Measurements from ENCODE around the gene ISLR2.

The ISLR2 gene

DNA sequence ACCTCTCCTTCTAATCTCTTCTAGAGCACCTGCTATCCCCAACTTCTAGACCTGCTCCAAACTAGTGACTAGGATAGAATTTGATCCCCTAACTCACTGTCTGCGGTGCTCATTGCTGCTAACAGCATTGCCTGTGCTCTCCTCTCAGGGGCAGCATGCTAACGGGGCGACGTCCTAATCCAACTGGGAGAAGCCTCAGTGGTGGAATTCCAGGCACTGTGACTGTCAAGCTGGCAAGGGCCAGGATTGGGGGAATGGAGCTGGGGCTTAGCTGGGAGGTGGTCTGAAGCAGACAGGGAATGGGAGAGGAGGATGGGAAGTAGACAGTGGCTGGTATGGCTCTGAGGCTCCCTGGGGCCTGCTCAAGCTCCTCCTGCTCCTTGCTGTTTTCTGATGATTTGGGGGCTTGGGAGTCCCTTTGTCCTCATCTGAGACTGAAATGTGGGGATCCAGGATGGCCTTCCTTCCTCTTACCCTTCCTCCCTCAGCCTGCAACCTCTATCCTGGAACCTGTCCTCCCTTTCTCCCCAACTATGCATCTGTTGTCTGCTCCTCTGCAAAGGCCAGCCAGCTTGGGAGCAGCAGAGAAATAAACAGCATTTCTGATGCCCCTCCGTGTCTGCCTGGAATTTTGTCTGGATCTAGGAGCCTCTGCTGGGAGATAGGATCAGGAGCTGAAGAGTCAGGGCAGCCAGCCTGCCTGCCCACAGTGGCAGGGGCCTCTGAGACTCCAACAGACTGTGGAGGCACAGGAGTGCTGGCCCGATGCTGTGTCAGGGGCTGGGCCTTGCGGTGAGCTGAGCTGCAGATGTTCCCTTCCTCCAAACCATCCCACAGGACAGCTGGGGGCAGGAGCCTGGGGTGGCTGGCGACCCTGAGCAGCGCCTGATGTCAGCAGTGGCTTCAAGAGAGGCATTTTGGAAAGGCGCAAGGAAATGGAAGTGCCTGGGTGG, 46.2 kb downstream of the ISLR2 start:
- DNase-seq (ENCODE audit: low read depth, low spot score), result peak; percentile 20

DNA sequence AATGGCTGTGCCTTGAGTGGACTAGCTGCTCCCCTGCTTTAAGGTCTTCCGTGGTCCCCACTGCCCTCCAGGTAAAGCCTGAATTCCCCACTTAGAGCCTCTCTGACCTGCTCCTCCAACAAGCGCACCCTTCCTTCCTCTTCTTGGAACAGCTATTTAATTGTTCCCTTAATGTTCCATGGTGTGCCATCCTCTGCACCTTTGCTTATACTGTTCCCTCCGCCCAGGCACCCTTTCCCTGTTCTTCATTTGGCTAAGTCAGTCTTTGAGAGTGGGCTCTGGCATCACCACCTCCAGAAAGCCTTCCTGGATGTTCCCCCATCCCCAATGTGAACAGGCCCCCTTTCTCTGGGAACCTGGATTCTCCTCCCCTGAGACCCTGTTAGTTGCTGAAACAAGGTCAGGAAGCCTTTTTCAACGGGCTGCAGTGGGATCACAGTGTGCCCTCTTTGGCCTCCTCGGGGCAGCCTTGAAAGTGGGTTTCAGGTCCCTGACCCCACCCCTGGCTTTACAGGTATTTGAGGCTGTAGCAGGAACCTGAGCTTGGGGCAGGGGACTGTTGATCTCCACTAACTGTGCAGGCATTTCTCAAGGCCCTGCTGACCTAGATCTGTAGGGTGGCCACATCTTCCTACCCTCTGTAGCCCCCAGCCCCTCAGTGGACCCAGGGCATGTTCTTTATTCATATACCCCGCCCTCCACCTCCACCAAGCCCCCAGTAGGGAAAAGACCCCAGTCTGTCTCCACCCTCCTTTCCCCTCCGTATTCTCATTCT, 48.1 kb downstream of the ISLR2 start:
- no peak for DNase-seq (ENCODE audit: low read depth, low spot score)

DNA sequence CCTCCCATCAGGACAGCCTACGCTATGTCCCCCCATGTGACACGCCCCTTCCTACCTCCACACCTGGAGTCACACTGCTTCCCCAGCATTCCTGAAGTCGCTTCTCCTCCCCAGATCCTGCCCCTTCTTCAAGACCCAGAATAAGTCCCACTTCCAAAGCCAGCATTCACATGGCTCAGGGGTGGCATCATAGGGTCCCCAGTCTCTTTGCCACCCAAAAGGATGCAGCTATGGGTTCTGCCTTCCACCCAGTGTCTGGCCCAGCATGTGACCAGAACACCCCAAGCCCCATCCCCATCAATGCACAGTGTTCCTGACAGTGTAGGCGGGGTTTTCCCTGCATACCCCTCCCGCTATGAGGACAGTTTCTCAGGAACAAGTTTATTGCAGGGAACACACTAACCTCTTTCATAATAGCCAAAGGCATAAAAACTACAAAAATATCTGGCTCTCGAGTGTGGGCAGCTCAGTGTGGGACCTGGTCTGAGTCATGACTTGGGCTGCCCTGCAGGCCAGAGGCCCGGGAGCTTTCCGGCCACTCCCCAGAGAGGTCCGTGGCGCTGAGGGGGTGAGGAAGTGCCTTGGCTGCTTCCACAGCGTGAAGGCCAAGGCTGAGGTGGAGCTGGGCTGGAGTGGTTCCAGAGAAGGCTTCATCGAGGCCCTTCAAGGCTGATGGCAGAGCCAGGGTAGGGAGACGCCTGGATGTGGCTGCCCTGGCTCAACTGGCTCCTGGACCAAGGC, 48.9 kb downstream of the ISLR2 start:
- no peak for DNase-seq (ENCODE audit: low read depth, low spot score)

DNA sequence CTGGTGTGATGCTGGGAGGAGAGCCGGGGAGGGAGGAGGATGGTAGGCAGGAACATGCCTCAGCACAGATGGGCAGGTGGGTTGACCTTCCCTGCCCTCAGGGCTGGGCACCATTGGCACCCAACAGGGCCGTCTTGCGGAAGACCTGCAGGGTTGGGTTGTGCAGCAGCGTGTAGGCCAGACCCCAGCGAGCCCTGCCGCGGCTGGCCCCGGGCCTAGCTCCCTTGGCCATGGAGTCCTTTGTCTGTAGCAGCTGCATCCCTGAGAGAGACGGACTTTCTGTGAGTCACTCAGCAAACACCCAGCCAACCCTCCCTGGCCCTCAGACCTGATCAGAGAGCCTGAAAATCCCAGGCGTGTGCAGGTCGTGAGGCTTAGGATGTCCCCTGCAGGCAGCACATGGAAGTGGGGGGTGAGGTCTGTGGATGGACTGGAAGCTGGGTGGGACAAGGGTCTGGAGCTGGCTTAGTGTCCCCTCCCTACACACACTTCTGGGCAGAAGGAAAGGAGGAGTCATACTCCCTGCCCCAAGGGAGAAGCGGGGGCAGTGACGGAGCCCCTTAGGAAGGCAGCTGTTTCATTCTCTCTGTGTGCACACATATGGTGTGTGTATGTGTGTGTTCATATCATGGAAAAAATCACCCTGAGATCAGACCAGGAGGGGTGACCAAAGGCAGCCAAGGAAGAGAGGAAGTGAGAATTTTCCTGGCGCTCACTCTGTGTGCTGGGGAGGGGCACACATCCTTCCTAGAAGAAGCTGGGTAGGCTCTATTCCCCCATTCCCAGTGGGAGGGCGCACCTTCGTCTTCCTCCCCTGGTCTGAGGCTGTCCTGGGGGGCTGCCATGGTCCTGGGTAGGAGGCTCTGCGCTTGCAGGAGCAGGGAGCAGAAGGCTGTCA, 49.8 kb downstream of the ISLR2 start:
- DNase-seq (ENCODE audit: low read depth, low spot score), result no peak

DNA sequence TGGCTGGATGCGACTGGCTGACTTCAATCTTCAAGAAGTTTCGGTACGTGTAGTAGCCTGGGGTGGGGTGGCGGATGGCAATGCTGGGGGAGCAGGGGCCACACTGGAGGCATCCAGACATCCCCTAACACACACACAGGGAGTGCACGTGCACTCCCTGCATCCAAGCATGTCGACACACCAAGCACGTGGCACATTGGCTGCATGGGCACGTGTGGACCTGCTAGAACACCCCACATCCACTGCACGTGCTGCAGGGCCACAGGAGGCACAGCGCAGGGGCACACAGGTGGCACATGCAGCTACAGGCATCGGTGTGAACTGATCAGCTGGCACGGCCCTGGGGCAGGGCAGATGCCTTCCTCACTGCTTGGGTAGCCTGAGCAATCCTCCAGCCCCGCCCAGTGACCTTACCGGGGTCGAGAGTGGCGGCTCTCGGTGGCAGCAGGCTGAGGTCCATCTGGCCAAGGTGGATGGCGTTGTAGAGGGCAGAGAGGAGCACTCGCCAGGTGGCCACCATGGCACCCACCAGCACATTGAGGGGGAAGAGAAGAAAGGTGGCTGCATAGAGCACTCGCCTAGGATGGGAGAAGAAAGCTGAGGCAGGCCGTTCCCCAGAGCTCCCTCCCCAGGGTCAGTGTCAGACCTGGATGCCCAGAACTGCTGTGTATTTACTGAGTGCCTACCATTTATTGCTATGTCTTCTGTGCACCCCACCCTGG, 50.7 kb downstream of the ISLR2 start:
- DNase-seq (ENCODE audit: low read depth, low spot score), result no peak

DNA sequence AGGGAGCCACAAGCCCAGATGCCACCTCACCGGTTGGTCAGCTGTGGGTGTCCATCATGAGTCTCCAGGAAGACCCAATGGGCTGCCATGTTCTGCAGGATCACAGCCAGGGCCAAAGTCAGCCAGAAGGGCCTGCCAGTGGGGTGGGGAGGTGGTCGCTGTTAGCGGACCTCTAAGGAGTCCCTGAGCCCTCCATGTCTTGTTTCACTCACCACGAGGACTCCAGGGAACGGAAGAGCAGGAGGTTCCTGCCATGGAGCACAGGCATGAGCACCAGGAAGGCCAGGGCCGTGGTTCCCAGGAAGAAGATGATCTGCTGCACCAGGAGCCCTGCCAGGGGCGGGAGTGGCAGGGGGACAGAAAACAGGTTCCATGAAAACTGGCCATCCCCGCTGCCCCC, 51.7 kb downstream of the ISLR2 start:
- no peak for DNase-seq (ENCODE audit: low read depth, low spot score)

DNA sequence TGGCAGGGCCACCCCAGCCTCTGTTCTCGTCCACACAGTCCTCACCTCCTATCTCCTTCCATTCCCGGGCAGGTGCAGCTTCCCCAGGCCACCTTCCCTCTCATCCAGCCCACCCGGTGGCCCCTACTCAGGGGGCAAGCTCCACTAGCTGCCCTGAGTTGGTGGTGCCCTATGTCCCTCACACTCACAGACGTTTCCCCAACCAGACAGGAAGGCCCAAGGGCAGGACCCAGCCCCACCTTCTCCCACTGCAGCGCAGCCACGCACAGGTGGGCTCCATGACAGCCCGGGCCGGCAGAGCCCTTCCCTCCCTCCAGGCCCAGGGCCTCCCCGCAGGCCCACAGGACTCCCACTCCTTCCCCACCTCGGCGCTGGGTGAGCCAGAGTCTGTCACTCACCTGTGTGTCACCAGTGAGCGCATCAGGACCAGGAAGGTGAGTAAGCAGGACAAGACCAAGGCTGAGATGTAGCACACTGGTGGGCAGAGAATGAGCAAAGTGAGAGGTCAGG, 54.3 kb downstream of the ISLR2 start:
- no peak for DNase-seq (ENCODE audit: low read depth, low spot score)

DNA sequence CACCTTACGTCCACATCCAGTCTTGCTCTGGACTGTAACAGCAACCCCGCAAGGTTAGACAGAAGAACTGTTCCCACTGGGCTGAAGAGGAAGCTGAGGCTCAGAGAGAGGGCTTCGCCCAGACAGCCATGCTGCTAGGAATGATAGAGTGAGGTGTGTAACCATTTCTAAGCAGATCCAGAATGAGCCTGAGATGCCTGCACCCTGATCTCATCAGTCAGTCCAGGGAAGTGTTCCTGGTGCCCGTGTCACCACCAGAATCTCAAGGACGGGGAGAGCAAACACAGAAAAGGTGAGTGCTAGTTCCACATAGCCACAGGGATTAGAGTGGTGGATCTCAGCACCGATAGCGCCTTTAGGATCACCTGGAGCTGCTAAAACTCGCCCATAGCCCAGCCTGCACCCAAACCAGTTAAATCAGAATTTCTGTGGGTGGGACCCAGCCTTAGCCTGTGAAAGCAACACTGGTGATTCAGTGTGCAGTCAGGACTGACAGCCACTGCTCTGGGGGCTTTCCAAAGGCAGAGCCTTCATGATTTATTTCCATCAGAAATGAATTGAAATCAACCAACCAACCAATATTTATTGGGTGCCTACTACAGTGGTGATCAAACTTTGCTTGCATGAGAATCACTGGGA, 55.4 kb downstream of the ISLR2 start:
- no peak for DNase-seq (ENCODE audit: low read depth, low spot score)
